ENCODE measurements around the gene NKTR.

DNA sequence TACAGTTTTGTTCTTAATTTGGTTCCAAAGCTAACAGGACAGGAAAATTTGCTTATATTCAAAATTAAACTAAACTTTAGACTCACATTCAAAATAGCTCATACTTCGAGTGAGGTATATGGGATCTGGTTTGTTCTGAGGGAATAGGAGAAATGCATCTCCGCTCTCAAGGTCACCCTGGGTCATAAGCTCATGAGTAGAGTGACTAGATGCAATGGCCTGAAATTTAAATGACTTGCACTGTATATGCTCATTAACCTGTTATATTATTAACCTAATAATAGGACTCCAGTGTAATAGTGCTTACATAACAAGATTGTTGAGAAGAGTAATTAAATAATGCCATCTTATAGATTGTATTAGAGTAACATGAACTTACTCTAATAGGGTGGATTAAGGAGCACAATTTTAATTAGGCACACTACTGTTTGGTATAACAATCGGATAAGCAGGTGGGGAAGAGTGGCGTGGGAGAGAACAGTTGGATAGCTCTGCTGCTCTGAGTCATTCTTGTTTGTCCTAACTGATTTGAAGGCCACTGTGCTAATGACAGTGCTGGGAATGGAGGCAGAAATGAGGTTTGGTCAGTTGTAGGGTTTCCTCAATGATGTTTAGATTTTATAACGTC, 5.2 kb downstream of the NKTR start:
- TF ChIP-seq POLR2AphosphoS5 (IDR thresholded peaks at IDR 0.05; ENCODE audit: low read depth, low read length) (no peak), NR2F6 (IDR thresholded peaks at IDR 0.05) (no peak), NR2F6 (CRISPR knock-in tag; IDR thresholded peaks at IDR 0.05) (no peak), IKZF1 (IDR thresholded peaks at IDR 0.05) (no peak), NFIC (IDR thresholded peaks at IDR 0.05; ENCODE audit: low read length) (no peak), GPBP1L1 (CRISPR knock-in tag; IDR thresholded peaks at IDR 0.05) (no peak), CEBPB (IDR thresholded peaks at IDR 0.05; ENCODE audit: borderline replicate concordance, low read depth, low read length) (no peak)
